NB4 (cell line): Measurements from ENCODE around the gene ARHGAP28.

Source experiments
- DNase-seq: peaks from one replicate; pipeline ENCODE4 v3.0.0; 2010; ENCODE audit warnings: low read depth
- H3K4me3 ChIP-seq: one replicate; pipeline ENCODE4 v1.5.1; 2011; ENCODE audit warnings: mild to moderate bottlenecking, low read depth, low read length, moderate library complexity
- MAX ChIP-seq: IDR thresholded peaks from 2 replicates; pipeline ENCODE4 v1.6.1; 2011; ENCODE audit warnings: low read depth, low read length
- MYC ChIP-seq: IDR thresholded peaks from 2 replicates; pipeline ENCODE4 v1.6.1; 2011; ENCODE audit warnings: low read depth, low read length
- POLR2A ChIP-seq: IDR thresholded peaks from 2 replicates; pipeline ENCODE4 v1.6.1; 2011; ENCODE audit warnings: mild to moderate bottlenecking; ENCODE audit not compliant: insufficient read length; ENCODE audit errors: extremely low read depth
- TF ChIP-seq, protein P1 (sequence below): IDR thresholded peaks from one replicate; pipeline ENCODE4 v1.5.1; 2012; ENCODE audit warnings: low read depth, low read length

Gene ARHGAP28

GRCh38 chr18:6711467-6711866 lies 18.0 kb upstream of the ARHGAP28 start:
- no peak for DNase-seq
- TF ChIP-seq, protein P1, sequence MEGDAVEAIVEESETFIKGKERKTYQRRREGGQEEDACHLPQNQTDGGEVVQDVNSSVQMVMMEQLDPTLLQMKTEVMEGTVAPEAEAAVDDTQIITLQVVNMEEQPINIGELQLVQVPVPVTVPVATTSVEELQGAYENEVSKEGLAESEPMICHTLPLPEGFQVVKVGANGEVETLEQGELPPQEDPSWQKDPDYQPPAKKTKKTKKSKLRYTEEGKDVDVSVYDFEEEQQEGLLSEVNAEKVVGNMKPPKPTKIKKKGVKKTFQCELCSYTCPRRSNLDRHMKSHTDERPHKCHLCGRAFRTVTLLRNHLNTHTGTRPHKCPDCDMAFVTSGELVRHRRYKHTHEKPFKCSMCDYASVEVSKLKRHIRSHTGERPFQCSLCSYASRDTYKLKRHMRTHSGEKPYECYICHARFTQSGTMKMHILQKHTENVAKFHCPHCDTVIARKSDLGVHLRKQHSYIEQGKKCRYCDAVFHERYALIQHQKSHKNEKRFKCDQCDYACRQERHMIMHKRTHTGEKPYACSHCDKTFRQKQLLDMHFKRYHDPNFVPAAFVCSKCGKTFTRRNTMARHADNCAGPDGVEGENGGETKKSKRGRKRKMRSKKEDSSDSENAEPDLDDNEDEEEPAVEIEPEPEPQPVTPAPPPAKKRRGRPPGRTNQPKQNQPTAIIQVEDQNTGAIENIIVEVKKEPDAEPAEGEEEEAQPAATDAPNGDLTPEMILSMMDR: no peak
- TF ChIP-seq MAX (no peak), POLR2A (no peak), MYC (no peak)
- no peak overlapping the region for H3K4me3 ChIP-seq

DNA sequence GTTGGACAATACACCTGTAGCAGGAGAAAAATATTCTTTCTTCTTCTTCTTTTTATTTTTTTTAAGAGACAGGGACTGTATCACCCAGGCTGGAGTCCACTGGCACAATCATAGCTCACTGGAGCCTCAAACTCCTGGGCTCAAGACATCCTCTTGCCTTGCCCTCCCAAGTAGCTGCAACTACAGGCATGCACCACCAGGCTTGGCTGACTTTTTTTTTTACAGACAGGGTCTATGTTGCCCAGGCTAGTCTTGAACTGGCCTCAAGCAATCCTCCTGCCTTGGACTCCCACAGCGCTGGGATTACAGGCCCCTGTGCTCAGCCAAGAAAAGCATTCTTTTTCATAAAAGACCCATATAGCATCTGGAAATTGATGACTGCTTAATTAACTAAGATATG lies 17.1 kb upstream of the ARHGAP28 start:
- H3K4me3 ChIP-seq: no peak overlapping the region
- TF ChIP-seq MAX: no peak
- TF ChIP-seq MYC: no peak
- TF ChIP-seq, protein P1: no peak
- TF ChIP-seq POLR2A: no peak
- no peak for DNase-seq

GRCh38 chr18:6714010-6714409 lies 15.5 kb upstream of the ARHGAP28 start:
- TF ChIP-seq MYC: no peak
- no peak for TF ChIP-seq MAX
- no peak for TF ChIP-seq POLR2A
- TF ChIP-seq, protein P1: no peak
- no peak overlapping the region for H3K4me3 ChIP-seq
- DNase-seq: no peak

DNA sequence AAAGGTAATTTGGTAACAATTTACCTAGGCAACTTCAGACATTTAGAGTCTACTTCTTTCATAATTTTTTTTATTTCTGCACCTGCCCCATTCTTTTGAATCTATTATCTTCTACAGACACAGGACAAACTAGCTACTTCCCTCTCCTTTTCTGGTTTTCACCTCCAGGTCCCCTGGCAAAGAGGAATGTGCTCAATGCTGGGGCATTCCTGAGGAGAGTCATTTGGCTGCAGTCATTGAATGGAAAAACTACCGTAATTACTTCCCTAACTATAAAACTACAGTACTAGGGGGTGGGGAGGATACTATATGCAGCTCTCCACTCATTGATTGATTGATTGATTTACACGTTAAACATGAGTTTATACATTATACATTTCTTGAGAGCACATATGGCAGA lies 11.2 kb upstream of the ARHGAP28 start:
- no peak for DNase-seq
- TF ChIP-seq MYC (no peak), POLR2A (no peak), MAX (no peak)
- TF ChIP-seq, protein P1: no peak
- no peak overlapping the region for H3K4me3 ChIP-seq

GRCh38 chr18:6719098-6719846 lies 10.2 kb upstream of the ARHGAP28 start:
- DNase-seq: no peak

More at GRCh38 chr18:6719098-6719846, 10.2 kb upstream of the ARHGAP28 start:
- no peak for TF ChIP-seq POLR2A
- TF ChIP-seq MAX: no peak
- TF ChIP-seq, protein P1: no peak
- no peak for TF ChIP-seq MYC
- no peak overlapping the region for H3K4me3 ChIP-seq
